ENCODE measurements around the gene SH3RF2. TPM values are rescaled to one million over a fixed set of nuclear protein-coding genes. Genes with fewer than 3 reads are reported as not detected.

The SH3RF2 gene
- total RNA-seq, 2 experiments from 2014 or later: not detected

- intact Hi-C loops (cut with micrococcal nuclease): no loop called here
- no peak overlapping the region for H3K27ac Mint-ChIP-seq
- POLR2A ChIA-PET: no interaction called here
- no peaks in the 10 kb centered on the region for H3K9me3 Mint-ChIP-seq
- H3K4me3 Mint-ChIP-seq: no peak overlapping the region
- peak; percentile 74 for ATAC-seq
- H3K4me1 Mint-ChIP-seq (ENCODE audit: low read depth): peaks cover 9% of the 10 kb centered on the region
- DNase-seq: peak; percentile 47
- TF ChIP-seq, protein P1, sequence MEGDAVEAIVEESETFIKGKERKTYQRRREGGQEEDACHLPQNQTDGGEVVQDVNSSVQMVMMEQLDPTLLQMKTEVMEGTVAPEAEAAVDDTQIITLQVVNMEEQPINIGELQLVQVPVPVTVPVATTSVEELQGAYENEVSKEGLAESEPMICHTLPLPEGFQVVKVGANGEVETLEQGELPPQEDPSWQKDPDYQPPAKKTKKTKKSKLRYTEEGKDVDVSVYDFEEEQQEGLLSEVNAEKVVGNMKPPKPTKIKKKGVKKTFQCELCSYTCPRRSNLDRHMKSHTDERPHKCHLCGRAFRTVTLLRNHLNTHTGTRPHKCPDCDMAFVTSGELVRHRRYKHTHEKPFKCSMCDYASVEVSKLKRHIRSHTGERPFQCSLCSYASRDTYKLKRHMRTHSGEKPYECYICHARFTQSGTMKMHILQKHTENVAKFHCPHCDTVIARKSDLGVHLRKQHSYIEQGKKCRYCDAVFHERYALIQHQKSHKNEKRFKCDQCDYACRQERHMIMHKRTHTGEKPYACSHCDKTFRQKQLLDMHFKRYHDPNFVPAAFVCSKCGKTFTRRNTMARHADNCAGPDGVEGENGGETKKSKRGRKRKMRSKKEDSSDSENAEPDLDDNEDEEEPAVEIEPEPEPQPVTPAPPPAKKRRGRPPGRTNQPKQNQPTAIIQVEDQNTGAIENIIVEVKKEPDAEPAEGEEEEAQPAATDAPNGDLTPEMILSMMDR (IDR thresholded peaks at IDR 0.05): no peak
- H3K36me3 Mint-ChIP-seq (ENCODE audit: low read depth): no peaks in the 10 kb centered on the region
- CTCF ChIA-PET: interaction anchor here (0.6 kb wide), 1 partner anchor 1403 kb away, joined by 3 read pairs; no protein-coding TSS in a partner anchor
- H3K27me3 Mint-ChIP-seq: peaks cover 17% of the 10 kb centered on the region
Observed at GRCh38 chr5:146079695-146080373, 143.5 kb downstream of the SH3RF2 start.

DNA sequence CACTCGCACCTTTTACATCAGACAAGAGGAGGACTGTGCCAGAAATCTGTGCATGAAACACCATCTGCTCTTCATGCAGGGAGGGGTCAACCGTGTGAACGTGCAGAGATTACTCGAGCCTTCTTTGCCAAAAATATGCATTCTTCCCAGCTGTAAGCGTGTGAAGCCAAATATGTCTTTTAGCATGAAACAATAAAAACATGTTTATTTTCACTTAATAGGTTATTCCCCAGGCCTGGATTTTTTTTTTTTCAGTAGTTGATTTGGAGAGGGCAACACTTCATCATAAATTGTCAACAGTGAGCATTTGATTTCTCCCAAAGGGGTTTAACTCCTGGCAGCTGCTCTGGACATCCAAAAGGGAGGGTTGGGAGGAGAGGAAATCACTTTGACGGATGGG, 145.2 kb downstream of the SH3RF2 start:
- Mint-ChIP-seq H3K27me3 (peaks cover 17% of the 10 kb centered on the region), H3K4me1 (ENCODE audit: low read depth) (peaks cover 9% of the 10 kb centered on the region), H3K4me3 (no peak overlapping the region), H3K9me3 (no peaks in the 10 kb centered on the region), H3K27ac (no peak overlapping the region), H3K36me3 (ENCODE audit: low read depth) (no peaks in the 10 kb centered on the region)
- POLR2A ChIA-PET: no interaction called here
- CTCF ChIA-PET: no interaction called here
- intact Hi-C loops (cut with micrococcal nuclease): no loop called here
- no peak for DNase-seq
- TF ChIP-seq, protein P1 (IDR thresholded peaks at IDR 0.05): no peak
- no peak for ATAC-seq

DNA sequence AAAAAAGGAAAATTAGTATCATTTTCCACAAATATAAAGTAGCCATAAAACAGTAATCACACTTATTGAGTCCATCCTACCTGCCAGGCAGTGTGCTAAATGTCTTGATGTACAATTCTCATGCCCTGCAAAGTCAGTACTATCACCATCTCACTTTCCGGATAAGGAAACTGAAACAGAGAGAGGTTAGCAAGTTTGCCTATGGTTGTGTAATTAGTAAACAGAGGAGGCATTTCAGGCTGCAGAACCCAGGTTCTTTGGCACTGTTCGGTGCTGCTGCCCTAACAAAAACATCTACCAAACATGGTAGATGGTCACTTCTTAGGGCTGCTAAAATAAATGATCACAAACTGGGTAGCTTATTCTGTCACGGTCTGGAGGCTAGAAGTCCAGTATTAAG, 146.4 kb downstream of the SH3RF2 start:
- ATAC-seq (no peak), DNase-seq (no peak)
- Mint-ChIP-seq H3K4me3 (no peak overlapping the region), H3K9me3 (no peaks in the 10 kb centered on the region), H3K27ac (no peak overlapping the region), H3K36me3 (ENCODE audit: low read depth) (no peaks in the 10 kb centered on the region), H3K27me3 (peaks cover 10% of the 10 kb centered on the region), H3K4me1 (ENCODE audit: low read depth) (peaks cover 9% of the 10 kb centered on the region)
- intact Hi-C loops (cut with micrococcal nuclease): no loop called here
- TF ChIP-seq, protein P1 (IDR thresholded peaks at IDR 0.05): no peak
- CTCF ChIA-PET: no interaction called here
- POLR2A ChIA-PET: no interaction called here

GRCh38 chr5:146084376-146084775, 148.0 kb downstream of the SH3RF2 start:
- ChIA-PET POLR2A (no interaction called here), CTCF (no interaction called here)
- DNase-seq (no peak), ATAC-seq (no peak)
- TF ChIP-seq, protein P1 (IDR thresholded peaks at IDR 0.05): no peak
- Mint-ChIP-seq H3K4me3 (no peak overlapping the region), H3K27me3 (peaks cover 5% of the 10 kb centered on the region), H3K4me1 (ENCODE audit: low read depth) (peaks cover 7% of the 10 kb centered on the region), H3K9me3 (no peaks in the 10 kb centered on the region), H3K27ac (no peak overlapping the region), H3K36me3 (ENCODE audit: low read depth) (no peaks in the 10 kb centered on the region)
- intact Hi-C loops (cut with micrococcal nuclease): no loop called here

DNA sequence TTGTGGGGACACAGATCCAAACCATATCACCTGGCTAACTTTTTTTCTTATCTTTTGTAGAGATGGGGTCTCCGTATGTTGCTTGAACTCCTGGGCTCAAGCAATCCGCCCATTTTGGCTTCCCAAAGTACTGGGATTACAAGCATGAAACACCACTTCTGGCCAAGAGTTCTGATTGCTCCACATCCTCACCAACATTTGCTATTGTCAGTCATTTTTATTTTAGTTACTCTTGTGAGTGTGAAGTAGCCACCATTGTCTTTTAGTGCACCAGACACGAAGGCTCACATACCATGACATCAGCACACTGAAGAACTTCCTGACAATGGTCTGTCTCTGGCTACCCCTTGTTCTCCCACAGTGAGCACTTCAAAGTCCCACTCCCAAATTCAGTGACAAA, 151.7 kb downstream of the SH3RF2 start:
- Mint-ChIP-seq H3K27ac (no peak overlapping the region), H3K27me3 (peaks cover 1% of the 10 kb centered on the region), H3K9me3 (no peaks in the 10 kb centered on the region), H3K4me1 (ENCODE audit: low read depth) (no peaks in the 10 kb centered on the region), H3K4me3 (no peak overlapping the region), H3K36me3 (ENCODE audit: low read depth) (no peaks in the 10 kb centered on the region)
- intact Hi-C loops (cut with micrococcal nuclease): no loop called here
- ChIA-PET POLR2A (no interaction called here), CTCF (no interaction called here)
- ATAC-seq (no peak), DNase-seq (no peak)
- TF ChIP-seq, protein P1 (IDR thresholded peaks at IDR 0.05): no peak

Measured in activated CD8-positive, alpha-beta T cell treated with anti-CD3 and anti-CD28 coated beads for 36 hours (primary cell).